ENCODE data around the gene SLC17A9. TPM values are rescaled to one million over a fixed set of nuclear protein-coding genes. Genes with fewer than 3 reads are reported as not detected.

Gene SLC17A9
- total and polyA plus RNA-seq, 10 of the 15 experiments (the other 5 are each of a cell fraction or from before 2014, with no cell fraction given): 0.72 to 74.1 (median 29.4) TPM

GRCh38 chr20:62949962-62950361, 2.5 kb upstream of the SLC17A9 start:
- WGBS (ENCODE audit: insufficient coverage, insufficient replicate concordance, low lambda C conversion rate, missing lambda C conversion rate): 96% methylated on average over 12 of the region's 12 CpGs
- no peak overlapping the region for H3K9ac ChIP-seq (ENCODE audit: control insufficient read depth, insufficient read depth, low read length)
- H3K27ac ChIP-seq (ENCODE audit: control insufficient read depth, insufficient read depth): no peak overlapping the region
- intact Hi-C loops (cut with micrococcal nuclease; ENCODE audit: unreplicated experiment) (loop anchor here (5.0 kb wide), 1 partner anchor 48 kb away; no protein-coding TSS in a partner anchor), in situ Hi-C loops (cut with MboI) (no loop called here)
- H3K4me3 ChIP-seq: no peak overlapping the region
- no peak for TF ChIP-seq ZBTB33 (IDR thresholded peaks at IDR 0.05)
- no peak for TF ChIP-seq SUZ12 (IDR thresholded peaks at IDR 0.05; ENCODE audit: unreplicated experiment)
- no peak for TF ChIP-seq BACH1 (IDR thresholded peaks at IDR 0.05; ENCODE audit: borderline replicate concordance)
- no peak for TF ChIP-seq CHD1 (IDR thresholded peaks at IDR 0.05; ENCODE audit: low read depth, low read length)
- TF ChIP-seq SREBF2 (IDR thresholded peaks at IDR 0.05; ENCODE audit: low read length): no peak
- TF ChIP-seq EED (IDR thresholded peaks at IDR 0.05; ENCODE audit: low read depth): no peak
- no peak for TF ChIP-seq NR2C2 (IDR thresholded peaks at IDR 0.05; ENCODE audit: borderline replicate concordance, control insufficient read depth, insufficient read length, low read depth)
- TF ChIP-seq KAT2A (conservative IDR thresholded peaks at IDR 0.05; ENCODE audit: control insufficient read depth, low read depth, low read length): no peak
- TF ChIP-seq TCF7 (IDR thresholded peaks at IDR 0.05; ENCODE audit: borderline replicate concordance): no peak
- no peak for TF ChIP-seq JUND (IDR thresholded peaks at IDR 0.05; ENCODE audit: low read depth, low read length)
- no peak for TF ChIP-seq MYC (IDR thresholded peaks at IDR 0.05; ENCODE audit: insufficient read depth, insufficient read length, insufficient replicate concordance, low read length, severe bottlenecking)
- TF ChIP-seq JUNB (IDR thresholded peaks at IDR 0.05): no peak
- no peak for TF ChIP-seq CBX5 (IDR thresholded peaks at IDR 0.05; ENCODE audit: low read depth)
- H3K4me1 ChIP-seq (ENCODE audit: control insufficient read depth, insufficient read depth, low read length): peaks cover 12% of the 10 kb centered on the region
- peaks cover 3% of the 10 kb centered on the region; the same call in 2 of the 3 replicates for H3K9me3 ChIP-seq (replicated peaks; ENCODE audit: control insufficient read depth, insufficient read depth, low read length)
- no peak for ATAC-seq
- H4K20me1 ChIP-seq (ENCODE audit: control insufficient read depth, insufficient read depth): no peaks in the 10 kb centered on the region
- H3K4me2 ChIP-seq (ENCODE audit: control insufficient read depth, insufficient read depth): no peak overlapping the region
- H2AFZ ChIP-seq (ENCODE audit: control insufficient read depth, low read depth, low read length): no peak overlapping the region
- H3K27me3 ChIP-seq (replicated peaks in 1 of 2; ENCODE audit: control insufficient read depth in 2 of 2, insufficient read depth in 2 of 2, low read length in 1 of 2): no peaks in the 10 kb centered on the region
- no TSS peak for BruUV-seq (replicated peaks)
- DNase-seq (ENCODE audit: low read depth, low spot score): no peak
- H3K36me3 ChIP-seq (ENCODE audit: control insufficient read depth in 2 of 2, insufficient read depth in 2 of 2, low read length in 1 of 2): peaks cover 18 to 25% of the 10 kb centered on the region in 2 experiments
- CTCF ChIA-PET: interaction anchor here (1.1 to 1.9 kb wide), 4 partner anchors 31 to 273 kb away, joined by 3 to 6 read pairs (median 4); no protein-coding TSS in a partner anchor
- no peak for FAIRE-seq
- POLR2A ChIA-PET: interaction anchor here (1.0 kb wide), 1 partner anchor 49 kb away, joined by 3 read pairs; no protein-coding TSS in a partner anchor
- RAD21 ChIA-PET (ENCODE audit: unreplicated experiment): no interaction called here
- H3K79me2 ChIP-seq (ENCODE audit: control insufficient read depth, insufficient read depth, low read length): peaks cover 27% of the 10 kb centered on the region
- SMC1A ChIA-PET (ENCODE audit: uncharacterized antibody, unreplicated experiment): interaction anchor here (1.0 kb wide), 1 partner anchor 36 kb away, joined by 3 read pairs; no protein-coding TSS in a partner anchor
